Right lobe of liver (tissue), 4 donors: ENCODE results near the gene LY86.

ENCODE experiments used
- POLR2A ChIP-seq: fragments of 450-650 bp; IDR thresholded peaks from one replicate; pipeline ENCODE4 v1.6.1; 2017; ENCODE audit warnings: antibody characterized with exemption, mild to moderate bottlenecking
- TF ChIP-seq, protein P1 (sequence below), 4 donors: fragments of 200-600 bp in 3 of 4; fragments of 450-650 bp in 1 of 4; IDR thresholded peaks; one replicate each; pipeline versions ENCODE4 v1.5.1 to v1.8.0; 2016 to 2022; ENCODE audit warnings: antibody characterized with exemption in 4 of 4, mild to moderate bottlenecking in 2 of 4
- donor health status: DM: no; HTN: no; CAD: no.
- donor health status: DM: no; HTN: no; CAD: no.
- donor health status: DM: no; HTN: yes; CAD: no.

DNA sequence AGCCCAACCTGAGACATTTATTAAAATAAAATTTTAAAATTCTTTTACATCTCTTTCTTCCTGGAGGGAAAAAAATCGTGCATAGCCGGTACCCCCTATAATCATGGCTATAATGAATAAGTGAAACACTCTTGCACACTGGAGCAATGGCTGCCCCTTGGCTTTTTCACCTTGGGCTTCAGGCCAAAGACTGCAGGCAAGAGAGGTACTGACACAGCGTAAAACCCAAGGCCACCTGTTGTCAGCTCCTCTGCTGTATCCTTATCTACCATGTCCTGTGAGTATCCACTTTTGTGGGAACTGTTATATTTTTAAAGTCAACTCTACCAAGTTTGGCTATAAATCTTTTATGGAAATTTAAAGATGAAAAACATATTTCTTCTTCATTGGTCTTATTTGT lies 23.0 kb upstream of the LY86 start:
- TF ChIP-seq, protein P1, sequence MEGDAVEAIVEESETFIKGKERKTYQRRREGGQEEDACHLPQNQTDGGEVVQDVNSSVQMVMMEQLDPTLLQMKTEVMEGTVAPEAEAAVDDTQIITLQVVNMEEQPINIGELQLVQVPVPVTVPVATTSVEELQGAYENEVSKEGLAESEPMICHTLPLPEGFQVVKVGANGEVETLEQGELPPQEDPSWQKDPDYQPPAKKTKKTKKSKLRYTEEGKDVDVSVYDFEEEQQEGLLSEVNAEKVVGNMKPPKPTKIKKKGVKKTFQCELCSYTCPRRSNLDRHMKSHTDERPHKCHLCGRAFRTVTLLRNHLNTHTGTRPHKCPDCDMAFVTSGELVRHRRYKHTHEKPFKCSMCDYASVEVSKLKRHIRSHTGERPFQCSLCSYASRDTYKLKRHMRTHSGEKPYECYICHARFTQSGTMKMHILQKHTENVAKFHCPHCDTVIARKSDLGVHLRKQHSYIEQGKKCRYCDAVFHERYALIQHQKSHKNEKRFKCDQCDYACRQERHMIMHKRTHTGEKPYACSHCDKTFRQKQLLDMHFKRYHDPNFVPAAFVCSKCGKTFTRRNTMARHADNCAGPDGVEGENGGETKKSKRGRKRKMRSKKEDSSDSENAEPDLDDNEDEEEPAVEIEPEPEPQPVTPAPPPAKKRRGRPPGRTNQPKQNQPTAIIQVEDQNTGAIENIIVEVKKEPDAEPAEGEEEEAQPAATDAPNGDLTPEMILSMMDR (IDR thresholded peaks at IDR 0.05) = no peak
- no peak for TF ChIP-seq POLR2A
